ENCODE measurements around the gene SPATA6L.

The SPATA6L gene

GRCh38 chr9:4666042-4666699 lies at the start of gene SPATA6L:
TSS of gene SPATA6L (minus strand) at chr9:4666480. CDS start at chr9:4666250, 230 bp downstream.
- DNase-seq (ENCODE audit: low read depth) = no peak

GRCh38 chr9:4714266-4715016 lies 48.2 kb upstream of the SPATA6L start:
- no peak for DNase-seq (ENCODE audit: low read depth)

- no peak for DNase-seq (ENCODE audit: low read depth)
Observed at GRCh38 chr9:4713849-4714248, 47.6 kb upstream of the SPATA6L start.

- no peak for DNase-seq (ENCODE audit: low read depth)
Observed at GRCh38 chr9:4709380-4709779, 43.1 kb upstream of the SPATA6L start.

- DNase-seq (ENCODE audit: low read depth) = no peak
Observed at GRCh38 chr9:4706971-4707622, 40.8 kb upstream of the SPATA6L start.

- DNase-seq (ENCODE audit: low read depth) = no peak
Observed at GRCh38 chr9:4706021-4706420, 39.7 kb upstream of the SPATA6L start.

- no peak for DNase-seq (ENCODE audit: low read depth)
Observed at GRCh38 chr9:4704129-4704528, 37.8 kb upstream of the SPATA6L start.

GRCh38 chr9:4701526-4701925 lies 35.2 kb upstream of the SPATA6L start:
- DNase-seq (ENCODE audit: low read depth) = no peak

- no peak for DNase-seq (ENCODE audit: low read depth)
Observed at GRCh38 chr9:4700932-4701331, 34.7 kb upstream of the SPATA6L start.

- no peak for DNase-seq (ENCODE audit: low read depth)
Observed at GRCh38 chr9:4700091-4700490, 33.8 kb upstream of the SPATA6L start.

GRCh38 chr9:4691795-4692194 lies 25.5 kb upstream of the SPATA6L start:
- no peak for DNase-seq (ENCODE audit: low read depth)

- DNase-seq (ENCODE audit: low read depth) = no peak
Observed at GRCh38 chr9:4690144-4690543, 23.9 kb upstream of the SPATA6L start.

- no peak for DNase-seq (ENCODE audit: low read depth)
Observed at GRCh38 chr9:4689687-4690104, 23.4 kb upstream of the SPATA6L start.

- DNase-seq (ENCODE audit: low read depth) = no peak
Observed at GRCh38 chr9:4689021-4689420, 22.7 kb upstream of the SPATA6L start.

- DNase-seq (ENCODE audit: low read depth) = no peak
Observed at GRCh38 chr9:4686584-4686983, 20.3 kb upstream of the SPATA6L start.

- no peak for DNase-seq (ENCODE audit: low read depth)
Observed at GRCh38 chr9:4686112-4686511, 19.8 kb upstream of the SPATA6L start.

GRCh38 chr9:4684820-4685219 lies 18.5 kb upstream of the SPATA6L start:
- no peak for DNase-seq (ENCODE audit: low read depth)

GRCh38 chr9:4680750-4681149 lies 14.5 kb upstream of the SPATA6L start:
- no peak for DNase-seq (ENCODE audit: low read depth)

GRCh38 chr9:4680173-4680525 lies 13.9 kb upstream of the SPATA6L start:
- DNase-seq (ENCODE audit: low read depth) = no peak

GRCh38 chr9:4679268-4680172 lies 13.2 kb upstream of the SPATA6L start, which contains the start of gene CDC37L1:
TSS of gene CDC37L1 (plus strand) at chr9:4679569. CDS start at chr9:4679768, 199 bp downstream.
- peak; percentile 97 for DNase-seq (ENCODE audit: low read depth)

- DNase-seq (ENCODE audit: low read depth) = no peak
Observed at GRCh38 chr9:4678679-4679267, 12.5 kb upstream of the SPATA6L start.

GRCh38 chr9:4677392-4677791 lies 11.1 kb upstream of the SPATA6L start:
- DNase-seq (ENCODE audit: low read depth) = no peak
